NK-92 treated with Interleukin-12 subunit alpha and Interleukin-12 subunit beta, amount 100 ng/mL, for 24 hours (cell line): Measurements from ENCODE around the gene USP14.
"Not testable (repeated sequence)": the region's sequence is repeated elsewhere in the genome, so short reads cannot be mapped to it uniquely, and the experiment has no call there.

Source experiments
- DNase-seq: peaks from one replicate; lab custom pipeline; 2025; lab: John Stamatoyannopoulos, UW

The USP14 gene

DNA sequence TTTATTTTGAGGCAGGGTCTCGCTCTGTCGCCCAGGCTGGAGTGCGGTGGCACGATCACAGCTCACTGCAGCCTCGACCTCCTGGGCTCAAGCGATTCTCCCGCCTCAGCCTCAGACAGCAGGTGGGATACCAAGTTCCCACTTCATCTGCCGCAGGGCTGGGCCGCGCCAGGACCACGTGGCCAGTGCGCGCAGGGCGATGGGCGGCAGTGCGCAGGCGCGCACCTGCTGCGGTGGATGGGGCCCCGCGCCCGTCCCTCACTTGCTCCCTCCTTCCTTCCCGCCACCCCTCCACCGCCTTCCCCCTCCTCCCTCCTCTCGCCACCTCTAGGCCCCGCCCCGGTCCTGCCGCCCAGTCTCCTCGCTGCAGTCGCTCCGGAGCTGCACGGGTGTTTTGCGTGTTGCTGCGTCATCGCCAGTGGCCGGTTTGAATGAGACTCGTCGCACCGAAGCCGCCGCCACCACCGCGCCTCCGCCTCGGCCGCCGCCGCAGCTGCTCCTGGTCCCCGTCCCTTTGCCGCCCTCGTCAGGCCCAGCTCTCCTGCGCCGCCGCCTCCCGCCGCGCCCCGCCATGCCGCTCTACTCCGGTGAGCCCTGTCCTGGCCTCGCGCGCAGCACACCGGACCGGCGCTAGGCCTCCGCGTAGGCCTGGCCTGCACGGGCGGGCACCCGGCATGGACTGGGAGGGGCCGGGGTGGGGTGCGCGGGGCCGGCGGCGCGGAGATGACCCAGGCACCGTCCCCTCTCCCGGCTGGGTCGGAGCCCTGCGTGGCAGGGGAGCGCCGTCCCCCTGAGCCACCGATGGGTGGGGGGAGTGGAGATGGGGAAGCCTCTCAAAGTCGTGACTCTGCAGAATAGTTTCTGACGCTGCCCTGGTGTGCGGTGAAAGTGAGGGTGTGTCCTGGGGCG is at the start of gene USP14:
Gene USP14, plus strand, starts transcription at position 430 of the 909 bp plus-strand sequence. Its CDS starts 142 bp downstream, at position 572.
- DNase-seq: peak; percentile 84

- DNase-seq: not testable (repeated sequence)
Measured at GRCh38 chr18:108665-109063, 49.7 kb upstream of the USP14 start.

DNA sequence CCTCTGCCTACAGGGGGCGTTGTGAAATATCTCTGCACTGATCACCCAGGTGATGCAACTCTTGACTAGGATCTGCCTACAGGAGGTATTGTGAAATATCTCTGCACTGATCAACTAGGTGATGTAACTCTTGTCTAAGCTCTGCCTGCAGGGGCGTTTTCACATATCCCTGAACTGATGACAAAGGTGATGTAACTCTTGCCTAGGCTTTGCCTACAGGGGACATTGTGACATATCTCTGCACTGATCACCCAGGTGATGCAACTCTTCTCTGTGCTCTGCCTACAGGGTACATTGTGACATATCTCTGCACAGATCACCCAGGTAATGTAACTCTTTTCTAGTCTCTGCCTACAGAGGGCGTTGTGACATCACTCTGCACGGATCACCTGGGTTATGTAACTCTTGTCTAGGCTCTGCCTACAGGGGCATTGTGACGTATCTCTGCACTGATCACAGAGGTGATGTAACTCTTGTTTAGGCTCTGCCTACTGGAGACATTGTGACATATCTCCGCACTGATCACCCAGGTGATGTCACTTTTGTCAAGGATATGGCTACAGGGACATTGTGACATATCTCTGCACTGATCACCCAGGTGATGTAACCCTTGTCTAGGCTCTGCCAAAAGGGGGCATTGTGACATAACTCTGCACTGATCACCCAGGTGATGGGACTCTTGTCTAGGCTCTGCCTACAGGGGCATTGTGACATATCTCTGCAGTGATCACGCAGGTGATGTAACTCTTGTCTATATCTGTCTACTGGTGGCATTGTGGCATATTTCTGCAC is 49.0 kb upstream of the USP14 start:
- not testable (repeated sequence) for DNase-seq

DNA sequence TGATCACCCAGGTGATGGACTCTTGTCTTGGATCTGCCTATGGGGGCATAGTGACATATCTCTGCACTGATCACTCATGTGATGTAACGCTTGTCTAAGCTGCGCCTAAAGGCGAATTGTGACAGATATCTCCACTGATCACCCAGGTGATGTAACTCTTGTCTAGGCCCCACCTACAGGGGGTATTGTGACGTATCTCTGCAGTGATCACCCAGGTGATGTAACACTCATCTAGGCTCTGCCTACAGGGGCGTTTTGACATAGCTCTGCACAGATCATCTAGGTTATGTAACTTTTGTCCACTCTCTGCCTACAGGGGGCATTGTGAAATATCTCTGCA is 48.5 kb upstream of the USP14 start:
- DNase-seq: not testable (repeated sequence)

DNA sequence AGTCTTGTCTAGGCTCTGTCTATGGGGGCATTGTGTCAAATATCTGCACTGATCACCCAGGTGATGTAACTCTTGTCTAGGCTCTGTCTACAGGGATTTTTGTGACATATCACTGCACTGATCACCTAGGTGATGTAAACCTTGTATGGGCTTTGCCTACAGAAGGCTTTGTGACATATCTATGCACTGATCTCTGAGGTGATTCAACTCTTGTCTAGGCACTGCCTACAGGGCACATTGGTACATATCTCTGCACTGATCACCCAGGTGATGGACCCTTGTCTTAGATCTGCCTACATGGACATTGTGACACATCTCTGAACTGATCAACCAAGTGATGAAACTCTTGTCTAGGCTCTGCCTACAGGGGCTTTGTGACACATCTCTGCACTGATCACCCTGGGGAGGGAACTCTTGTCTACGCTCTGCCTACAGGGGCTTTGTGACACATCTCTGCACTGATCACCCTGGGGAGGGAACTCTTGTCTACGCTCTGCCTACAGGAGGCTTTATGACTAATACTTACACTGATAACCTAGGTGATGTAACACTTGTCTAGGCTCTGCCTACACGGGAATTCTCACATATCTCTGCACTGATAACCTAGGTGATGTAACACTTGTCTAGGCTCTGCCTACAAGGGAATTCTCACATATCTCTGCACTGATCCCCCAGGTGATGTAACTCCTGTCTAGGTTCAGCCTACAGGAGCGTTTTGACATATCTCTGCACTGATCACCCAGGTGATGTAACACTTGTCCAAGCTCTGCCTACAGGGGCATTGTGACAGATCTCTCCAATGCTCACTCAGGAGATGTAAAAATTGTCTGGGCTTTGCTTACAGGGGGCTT is 47.8 kb upstream of the USP14 start:
- not testable (repeated sequence) for DNase-seq

DNA sequence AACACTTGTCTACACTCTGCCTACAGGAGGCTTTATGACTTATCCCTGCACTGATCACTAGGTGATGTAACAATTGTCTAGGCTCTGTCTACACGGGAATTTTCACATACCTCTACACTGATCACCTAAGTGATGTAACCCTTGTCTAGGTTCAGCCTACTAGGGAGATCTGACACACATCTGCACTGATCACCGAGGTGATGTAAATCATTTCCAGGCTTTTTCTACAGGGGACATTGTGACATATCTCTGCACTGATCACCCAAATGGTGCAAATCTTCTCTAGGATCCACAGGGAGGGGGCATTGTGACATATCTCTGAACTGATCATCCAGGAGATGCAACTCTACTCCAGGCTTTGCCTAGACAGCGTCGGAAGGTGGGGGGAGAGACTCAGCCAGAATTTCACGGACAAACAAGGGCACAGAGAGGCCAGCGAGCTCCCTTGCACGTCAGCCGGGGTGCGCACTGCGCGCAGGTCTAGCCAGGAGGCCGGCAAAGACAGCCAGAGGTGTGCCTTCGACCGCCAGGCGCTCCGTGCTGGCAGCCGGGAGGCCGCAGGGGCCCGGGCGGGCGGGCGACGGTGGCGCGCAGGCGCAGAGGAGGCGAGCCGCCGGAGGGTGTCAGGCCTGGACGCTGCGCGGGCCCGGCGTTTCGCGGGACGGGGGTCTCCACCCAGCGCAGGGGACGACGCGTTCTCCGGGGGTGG is 46.9 kb upstream of the USP14 start:
- DNase-seq: no peak

- DNase-seq: not testable (repeated sequence)
Measured at GRCh38 chr18:112015-112733, 46.2 kb upstream of the USP14 start.

DNA sequence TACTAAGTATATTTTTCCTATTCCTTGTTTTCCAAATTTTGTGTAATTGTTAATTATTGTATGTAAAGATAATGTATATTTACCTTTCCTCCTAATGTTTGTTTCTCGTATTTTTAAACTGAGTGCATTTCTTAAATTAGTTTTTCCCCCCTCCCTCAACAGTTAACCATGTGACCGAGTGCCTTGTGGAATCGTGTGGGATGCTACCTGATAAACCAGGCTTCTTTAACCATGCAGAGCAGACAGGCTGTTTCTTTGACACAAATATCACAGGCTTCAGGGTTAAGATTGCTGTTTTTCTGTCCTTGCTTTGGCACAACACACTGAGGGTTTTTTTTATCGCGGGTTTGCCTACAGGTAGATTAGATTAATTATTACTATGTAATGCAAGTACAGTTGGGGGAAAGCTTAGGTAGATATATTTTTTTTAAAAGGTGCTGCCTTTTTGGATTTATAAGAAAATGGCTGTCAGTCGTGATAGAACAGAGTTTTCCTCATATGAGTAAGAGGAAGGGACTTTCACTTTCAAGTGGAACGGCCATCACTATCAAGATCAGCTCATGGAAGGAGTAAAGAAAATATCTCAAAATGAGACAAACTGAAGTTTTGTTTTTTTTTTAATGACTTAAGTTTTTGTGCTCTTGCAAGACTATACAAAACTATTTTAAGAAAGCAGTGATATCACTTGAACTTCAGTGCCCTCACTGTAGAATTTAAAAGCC is 37.7 kb upstream of the USP14 start:
- DNase-seq: not testable (repeated sequence)

DNA sequence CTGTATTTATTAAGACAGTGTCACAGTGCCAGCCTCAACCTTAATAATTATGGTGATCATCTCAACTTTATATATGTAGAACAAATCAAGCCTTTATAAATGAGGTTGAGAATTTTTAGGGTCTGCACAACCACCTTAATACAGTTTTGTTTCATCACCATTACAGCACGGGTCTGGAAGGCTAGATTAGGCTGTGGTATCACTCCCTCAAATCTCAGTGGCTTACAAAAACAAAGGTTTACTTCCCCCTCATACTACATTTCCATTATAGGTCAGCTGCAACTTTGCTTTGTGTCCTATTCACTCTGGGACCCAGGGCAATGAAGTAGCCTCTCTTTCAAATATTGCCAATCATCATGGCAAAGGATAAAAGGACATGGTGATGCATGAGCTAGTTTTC is 23.3 kb upstream of the USP14 start:
- no peak for DNase-seq

DNA sequence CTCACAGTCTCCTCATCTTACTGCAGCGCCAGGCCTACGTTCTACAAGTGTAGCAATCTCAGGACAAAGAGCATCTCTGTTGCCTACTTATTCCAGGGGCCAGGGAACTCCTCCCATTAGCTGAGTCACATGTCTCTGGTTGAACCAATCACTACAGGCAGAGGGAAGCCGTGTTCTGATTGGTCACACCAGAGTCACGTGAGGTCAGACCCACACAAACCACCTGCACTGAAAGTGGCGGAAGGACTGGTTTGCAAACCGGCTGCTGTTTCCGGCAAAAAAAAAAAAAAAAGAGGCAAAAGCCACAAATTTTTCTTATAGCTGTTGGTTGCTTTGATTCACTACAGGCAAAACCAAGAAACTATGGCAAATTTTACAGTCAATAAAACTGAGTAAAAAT is 21.9 kb upstream of the USP14 start:
- DNase-seq: no peak

DNA sequence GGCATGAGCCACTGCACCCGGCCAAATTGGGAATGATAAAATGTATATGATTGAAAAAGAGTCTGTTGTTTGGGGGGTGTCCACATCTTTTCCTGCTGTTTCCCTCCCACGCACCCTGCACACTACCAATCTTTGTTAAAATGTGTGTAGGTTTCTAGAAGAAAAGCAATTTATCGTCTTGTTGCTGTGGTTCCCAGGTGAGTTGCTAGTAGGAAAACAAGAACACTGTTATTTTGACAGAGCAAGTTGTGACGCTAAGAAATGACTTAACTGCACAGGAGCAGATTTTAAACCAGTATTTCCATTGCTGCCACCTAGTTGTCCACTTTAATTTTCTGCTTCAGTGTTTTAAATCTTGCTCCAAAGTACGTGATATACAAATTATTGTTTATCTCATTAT is 21.0 kb upstream of the USP14 start:
- no peak for DNase-seq

DNA sequence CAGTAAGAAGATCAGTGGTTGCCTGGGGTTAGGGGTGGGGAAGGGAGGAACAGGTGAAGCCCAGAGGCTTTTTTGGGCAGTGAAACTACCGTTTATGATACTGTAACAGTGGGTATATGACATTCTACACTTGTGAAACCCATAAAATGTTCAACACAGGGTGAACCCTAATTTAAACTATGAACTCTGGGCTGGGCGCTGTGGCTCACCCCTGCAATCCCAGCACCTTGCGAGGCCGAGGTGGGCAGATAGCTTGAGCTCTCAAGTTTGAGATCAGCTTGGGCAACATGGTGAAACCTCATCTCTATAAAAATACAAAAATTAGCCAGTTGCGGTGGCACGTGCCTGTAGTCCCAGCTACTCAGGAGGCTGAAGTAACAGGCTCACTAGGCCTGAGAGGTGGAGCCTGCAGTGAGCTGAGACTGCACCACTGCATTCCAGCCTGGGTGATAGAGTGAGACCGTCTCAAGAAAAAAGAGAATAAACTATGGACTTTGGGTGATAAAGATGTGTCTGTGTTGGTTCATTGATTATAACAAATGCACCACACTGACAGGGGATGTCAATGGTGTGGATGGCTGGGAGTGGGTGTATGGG is 17.6 kb upstream of the USP14 start:
- DNase-seq: no peak

GRCh38 chr18:142624-143296 is 15.6 kb upstream of the USP14 start:
- not testable (repeated sequence) for DNase-seq

- no peak for DNase-seq
Measured at GRCh38 chr18:148841-149240, 9.5 kb upstream of the USP14 start.

DNA sequence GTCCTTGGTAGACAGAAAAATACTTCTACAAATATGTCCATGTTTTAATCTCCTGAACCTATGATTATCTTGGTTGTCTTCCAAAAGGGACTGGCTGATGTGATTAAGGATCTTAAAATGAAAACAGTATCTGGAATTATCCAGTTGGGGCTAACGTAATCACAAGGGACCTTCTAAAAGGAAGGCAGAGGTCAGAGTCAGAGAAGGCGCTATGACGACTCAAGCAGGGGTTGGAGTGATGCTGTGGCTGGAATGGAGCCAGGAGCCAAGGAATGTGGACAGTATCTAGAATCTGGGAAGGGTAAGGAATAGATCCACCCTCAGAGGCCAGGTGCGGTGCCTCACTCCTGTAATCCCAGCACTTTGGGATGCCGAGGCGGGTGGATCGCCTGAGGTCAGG is 4.2 kb upstream of the USP14 start:
- no peak for DNase-seq

- no peak for DNase-seq
Measured at GRCh38 chr18:155688-156087, 2.7 kb upstream of the USP14 start.

DNA sequence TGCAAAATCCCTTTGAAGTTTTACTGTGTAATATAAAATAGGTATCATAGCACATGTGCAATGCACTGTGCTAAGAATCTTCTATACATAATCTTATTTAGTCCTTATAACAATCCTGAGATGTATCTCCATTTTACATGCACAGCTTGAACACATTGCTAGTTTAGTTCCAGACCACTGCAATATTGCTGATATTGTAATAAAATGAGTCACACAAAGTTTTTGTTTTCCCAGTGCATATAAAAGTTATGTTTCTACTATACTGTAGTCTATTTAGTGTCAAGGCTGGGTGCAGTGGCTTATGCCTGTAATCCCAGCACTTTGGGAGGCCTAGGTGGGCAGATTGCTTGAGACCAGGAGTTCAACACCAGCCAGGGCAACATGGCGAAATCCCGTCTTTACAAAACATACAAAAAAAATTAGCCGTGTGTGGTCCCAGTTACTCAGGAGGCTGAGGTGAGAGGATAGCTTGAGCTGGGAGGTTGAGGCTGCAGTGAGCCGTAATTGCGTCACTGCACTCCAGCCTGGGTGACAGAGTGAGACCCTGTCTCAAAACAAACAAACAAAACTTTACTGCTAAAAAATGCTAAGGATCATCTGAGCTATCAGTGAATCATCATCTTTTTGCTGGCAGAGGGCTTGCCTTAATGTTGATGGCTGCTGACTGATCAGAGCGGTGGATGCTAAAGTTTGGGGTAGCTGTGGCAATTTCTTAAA is 1.7 kb upstream of the USP14 start:
- DNase-seq: no peak

DNA sequence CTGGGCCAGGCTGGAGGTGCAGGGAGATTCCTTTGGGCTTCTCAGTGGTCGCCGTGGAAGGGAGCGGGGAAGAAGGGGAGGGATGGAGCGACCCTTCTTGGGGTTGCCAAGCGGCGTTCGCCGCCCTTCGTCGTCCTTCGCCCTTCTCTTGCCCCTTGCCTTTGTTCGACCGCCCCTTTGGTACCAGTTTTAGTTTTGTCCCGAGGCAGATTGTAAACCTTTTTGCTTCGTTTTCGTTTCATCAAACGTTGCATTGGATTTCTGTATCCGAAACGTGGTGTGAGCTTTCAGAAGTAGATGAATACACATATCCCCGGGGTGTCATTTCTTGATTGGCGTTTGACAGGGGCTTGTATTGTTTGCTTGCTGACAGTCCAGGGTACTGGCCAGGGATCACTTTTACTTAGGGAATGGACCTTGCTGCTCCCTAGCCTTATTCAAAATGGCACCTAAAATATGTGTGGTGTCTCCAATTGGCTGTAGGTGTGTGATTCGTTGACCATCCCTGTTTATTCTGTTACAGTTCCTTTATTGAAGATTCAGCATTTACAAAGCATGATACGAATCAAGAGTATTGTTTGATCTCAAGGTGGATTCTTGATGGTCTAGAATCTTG is 788 bp downstream of the USP14 start:
- DNase-seq: no peak
